HuH-7.5 (cell line): Measurements from ENCODE around the gene PPIL6.

Experiments used
- DNase-seq: peaks from one replicate; pipeline ENCODE4 v3.0.0; 2011; ENCODE audit warnings: low spot score

PPIL6 gene

GRCh38 chr6:109449064-109449794 is 8.8 kb upstream of the PPIL6 start:
- DNase-seq, result no peak

- no peak for DNase-seq
These were observed 8.2 kb upstream of the PPIL6 start for GRCh38 chr6:109448615-109449014.

GRCh38 chr6:109447878-109448555 is 7.6 kb upstream of the PPIL6 start:
- DNase-seq, result no peak

- DNase-seq, result no peak
These were observed 6.7 kb upstream of the PPIL6 start for GRCh38 chr6:109447087-109447486.

GRCh38 chr6:109446541-109446940 is 6.1 kb upstream of the PPIL6 start:
- no peak for DNase-seq

GRCh38 chr6:109446072-109446471 is 5.6 kb upstream of the PPIL6 start:
- no peak for DNase-seq

- no peak for DNase-seq
These were observed 5.0 kb upstream of the PPIL6 start for GRCh38 chr6:109445382-109445781.

- no peak for DNase-seq
These were observed 3.1 kb upstream of the PPIL6 start for GRCh38 chr6:109443425-109443950.

GRCh38 chr6:109442393-109442924 is 2.0 kb upstream of the PPIL6 start:
- DNase-seq, result no peak

- DNase-seq, result peak; percentile 70
These were observed 815 bp upstream of the PPIL6 start for GRCh38 chr6:109441069-109441816.

- DNase-seq, result no peak
These were observed 4.4 kb downstream of the PPIL6 start for GRCh38 chr6:109436041-109436440.

- no peak for DNase-seq
These were observed 6.0 kb downstream of the PPIL6 start for GRCh38 chr6:109434456-109434855.

GRCh38 chr6:109429496-109429895 is 10.9 kb downstream of the PPIL6 start:
- DNase-seq, result no peak

GRCh38 chr6:109428889-109429477 is 11.4 kb downstream of the PPIL6 start:
- no peak for DNase-seq

- DNase-seq, result no peak
These were observed 15.5 kb downstream of the PPIL6 start for GRCh38 chr6:109424946-109425345.

GRCh38 chr6:109421184-109421583 is 19.2 kb downstream of the PPIL6 start:
- no peak for DNase-seq

- DNase-seq, result no peak
These were observed 19.7 kb downstream of the PPIL6 start for GRCh38 chr6:109420751-109421150.

- DNase-seq, result no peak
These were observed 22.8 kb downstream of the PPIL6 start for GRCh38 chr6:109417646-109418045.

GRCh38 chr6:109411034-109411433 is 29.4 kb downstream of the PPIL6 start:
- no peak for DNase-seq

- no peak for DNase-seq
These were observed 34.2 kb downstream of the PPIL6 start for GRCh38 chr6:109406196-109406595.

GRCh38 chr6:109397020-109397419 is 43.4 kb downstream of the PPIL6 start:
- DNase-seq, result peak; percentile 11
